GM23338 (cell line): ENCODE data around the gene TCERG1L.

ENCODE experiments used
- CREB1 ChIP-seq: fragments of 250-450 bp; sonication (Bioruptor Pico); IDR thresholded peaks from 2 replicates; pipeline ENCODE4 v1.5.0; 2020; ENCODE audit warnings: low read depth, mild to moderate bottlenecking, moderate library complexity
- CTCF ChIP-seq, 2 experiments: fragments of 200-600 bp in 1 of 2; sonication (generic) in 1 of 2; conservative IDR thresholded peaks; 2 replicates each; pipeline versions ENCODE4 v1.5.1 to v1.6.1; 2016 to 2017; ENCODE audit warnings: antibody characterized with exemption in 2 of 2, low read depth in 2 of 2, mild to moderate bottlenecking in 2 of 2, moderate library complexity in 1 of 2
- EZH2 ChIP-seq: fragments of 200-600 bp; sonication (generic); IDR thresholded peaks from one replicate; pipeline ENCODE4 v1.8.0; 2017; ENCODE audit warnings: antibody characterized with exemption, mild to moderate bottlenecking, low read depth; ENCODE audit not compliant: unreplicated experiment
- EZH2phosphoT487 ChIP-seq: fragments of 200-600 bp; sonication (generic); IDR thresholded peaks from one replicate; pipeline ENCODE4 v1.8.1; 2018; ENCODE audit warnings: antibody characterized with exemption; ENCODE audit not compliant: unreplicated experiment
- JUNB ChIP-seq: IDR thresholded peaks from one replicate; pipeline ENCODE4 v1.6.1; 2016; ENCODE audit warnings: antibody characterized with exemption; ENCODE audit not compliant: unreplicated experiment
- NANOG ChIP-seq: IDR thresholded peaks from 2 replicates; pipeline ENCODE4 v1.6.1; 2016; ENCODE audit warnings: antibody characterized with exemption, borderline replicate concordance
- POLR2AphosphoS5 ChIP-seq: IDR thresholded peaks from 2 replicates; pipeline ENCODE4 v1.6.1; 2016; ENCODE audit warnings: antibody characterized with exemption, low read depth
- ZNF114 ChIP-seq: fragments of 250-450 bp; sonication (Bioruptor Pico); IDR thresholded peaks from 2 replicates; pipeline ENCODE4 v1.5.0; 2020; ENCODE audit warnings: mild to moderate bottlenecking, moderate library complexity
- TF ChIP-seq, protein P1 (sequence below): fragments of 250-450 bp; sonication (Bioruptor Pico); IDR thresholded peaks from 2 replicates; pipeline ENCODE4 v1.5.0; 2020; ENCODE audit warnings: mild to moderate bottlenecking, moderate library complexity
- TF ChIP-seq, protein P2 (sequence below): IDR thresholded peaks from one replicate; pipeline ENCODE4 v1.6.1; 2018; ENCODE audit warnings: antibody characterized with exemption; ENCODE audit not compliant: unreplicated experiment

DNA sequence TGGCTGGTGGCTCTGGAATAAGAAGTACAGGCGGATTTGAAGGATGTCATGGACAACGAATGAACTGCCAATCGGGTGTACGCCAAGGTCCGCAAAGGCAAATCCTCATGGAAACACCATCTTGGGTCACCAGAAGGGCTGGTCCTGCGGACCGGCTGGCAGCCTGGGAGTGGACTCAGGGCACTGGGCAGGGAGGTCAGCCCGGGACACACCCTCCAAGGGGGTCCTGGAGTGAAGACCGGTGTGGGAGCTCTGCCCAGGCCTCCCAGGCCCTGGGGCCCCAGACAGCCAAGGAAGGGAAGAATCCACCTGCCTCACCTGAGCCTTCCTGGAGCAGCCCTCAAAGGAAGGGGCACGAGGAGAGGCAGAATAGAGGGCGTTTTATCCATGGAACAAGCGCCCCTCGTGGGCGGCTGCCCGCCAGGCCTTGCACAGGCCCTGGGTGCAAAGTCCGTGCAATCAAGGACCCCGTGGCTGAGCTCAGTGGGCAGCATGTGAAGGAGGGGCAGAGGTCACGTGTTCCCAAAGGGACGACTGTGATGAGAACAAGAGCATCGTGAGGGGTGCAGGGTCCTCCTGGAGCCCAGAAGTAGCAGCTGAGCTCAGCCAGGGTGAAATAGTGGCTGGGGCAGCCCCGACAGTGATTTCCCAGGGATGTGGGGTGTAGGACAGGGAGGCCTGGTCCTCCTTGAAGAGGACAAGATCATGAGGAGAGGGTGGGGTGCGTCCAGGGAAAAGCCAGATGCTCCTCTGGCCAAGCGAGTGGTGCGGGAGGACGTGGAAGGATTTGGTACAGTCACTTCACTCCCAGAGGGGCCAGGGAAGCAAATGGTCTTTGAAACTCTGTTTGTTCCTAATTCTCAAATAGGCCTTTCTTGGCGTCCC lies 105.2 kb downstream of the TCERG1L start:
- no peak for TF ChIP-seq CTCF (conservative IDR thresholded peaks at IDR 0.05; ENCODE audit: low read depth in 2 of 2)
- TF ChIP-seq CREB1 (CRISPR knock-in tag): no peak
- no peak for TF ChIP-seq POLR2AphosphoS5
- no peak for TF ChIP-seq EZH2phosphoT487
- TF ChIP-seq NANOG: no peak
- TF ChIP-seq EZH2: no peak
- TF ChIP-seq, protein P1, sequence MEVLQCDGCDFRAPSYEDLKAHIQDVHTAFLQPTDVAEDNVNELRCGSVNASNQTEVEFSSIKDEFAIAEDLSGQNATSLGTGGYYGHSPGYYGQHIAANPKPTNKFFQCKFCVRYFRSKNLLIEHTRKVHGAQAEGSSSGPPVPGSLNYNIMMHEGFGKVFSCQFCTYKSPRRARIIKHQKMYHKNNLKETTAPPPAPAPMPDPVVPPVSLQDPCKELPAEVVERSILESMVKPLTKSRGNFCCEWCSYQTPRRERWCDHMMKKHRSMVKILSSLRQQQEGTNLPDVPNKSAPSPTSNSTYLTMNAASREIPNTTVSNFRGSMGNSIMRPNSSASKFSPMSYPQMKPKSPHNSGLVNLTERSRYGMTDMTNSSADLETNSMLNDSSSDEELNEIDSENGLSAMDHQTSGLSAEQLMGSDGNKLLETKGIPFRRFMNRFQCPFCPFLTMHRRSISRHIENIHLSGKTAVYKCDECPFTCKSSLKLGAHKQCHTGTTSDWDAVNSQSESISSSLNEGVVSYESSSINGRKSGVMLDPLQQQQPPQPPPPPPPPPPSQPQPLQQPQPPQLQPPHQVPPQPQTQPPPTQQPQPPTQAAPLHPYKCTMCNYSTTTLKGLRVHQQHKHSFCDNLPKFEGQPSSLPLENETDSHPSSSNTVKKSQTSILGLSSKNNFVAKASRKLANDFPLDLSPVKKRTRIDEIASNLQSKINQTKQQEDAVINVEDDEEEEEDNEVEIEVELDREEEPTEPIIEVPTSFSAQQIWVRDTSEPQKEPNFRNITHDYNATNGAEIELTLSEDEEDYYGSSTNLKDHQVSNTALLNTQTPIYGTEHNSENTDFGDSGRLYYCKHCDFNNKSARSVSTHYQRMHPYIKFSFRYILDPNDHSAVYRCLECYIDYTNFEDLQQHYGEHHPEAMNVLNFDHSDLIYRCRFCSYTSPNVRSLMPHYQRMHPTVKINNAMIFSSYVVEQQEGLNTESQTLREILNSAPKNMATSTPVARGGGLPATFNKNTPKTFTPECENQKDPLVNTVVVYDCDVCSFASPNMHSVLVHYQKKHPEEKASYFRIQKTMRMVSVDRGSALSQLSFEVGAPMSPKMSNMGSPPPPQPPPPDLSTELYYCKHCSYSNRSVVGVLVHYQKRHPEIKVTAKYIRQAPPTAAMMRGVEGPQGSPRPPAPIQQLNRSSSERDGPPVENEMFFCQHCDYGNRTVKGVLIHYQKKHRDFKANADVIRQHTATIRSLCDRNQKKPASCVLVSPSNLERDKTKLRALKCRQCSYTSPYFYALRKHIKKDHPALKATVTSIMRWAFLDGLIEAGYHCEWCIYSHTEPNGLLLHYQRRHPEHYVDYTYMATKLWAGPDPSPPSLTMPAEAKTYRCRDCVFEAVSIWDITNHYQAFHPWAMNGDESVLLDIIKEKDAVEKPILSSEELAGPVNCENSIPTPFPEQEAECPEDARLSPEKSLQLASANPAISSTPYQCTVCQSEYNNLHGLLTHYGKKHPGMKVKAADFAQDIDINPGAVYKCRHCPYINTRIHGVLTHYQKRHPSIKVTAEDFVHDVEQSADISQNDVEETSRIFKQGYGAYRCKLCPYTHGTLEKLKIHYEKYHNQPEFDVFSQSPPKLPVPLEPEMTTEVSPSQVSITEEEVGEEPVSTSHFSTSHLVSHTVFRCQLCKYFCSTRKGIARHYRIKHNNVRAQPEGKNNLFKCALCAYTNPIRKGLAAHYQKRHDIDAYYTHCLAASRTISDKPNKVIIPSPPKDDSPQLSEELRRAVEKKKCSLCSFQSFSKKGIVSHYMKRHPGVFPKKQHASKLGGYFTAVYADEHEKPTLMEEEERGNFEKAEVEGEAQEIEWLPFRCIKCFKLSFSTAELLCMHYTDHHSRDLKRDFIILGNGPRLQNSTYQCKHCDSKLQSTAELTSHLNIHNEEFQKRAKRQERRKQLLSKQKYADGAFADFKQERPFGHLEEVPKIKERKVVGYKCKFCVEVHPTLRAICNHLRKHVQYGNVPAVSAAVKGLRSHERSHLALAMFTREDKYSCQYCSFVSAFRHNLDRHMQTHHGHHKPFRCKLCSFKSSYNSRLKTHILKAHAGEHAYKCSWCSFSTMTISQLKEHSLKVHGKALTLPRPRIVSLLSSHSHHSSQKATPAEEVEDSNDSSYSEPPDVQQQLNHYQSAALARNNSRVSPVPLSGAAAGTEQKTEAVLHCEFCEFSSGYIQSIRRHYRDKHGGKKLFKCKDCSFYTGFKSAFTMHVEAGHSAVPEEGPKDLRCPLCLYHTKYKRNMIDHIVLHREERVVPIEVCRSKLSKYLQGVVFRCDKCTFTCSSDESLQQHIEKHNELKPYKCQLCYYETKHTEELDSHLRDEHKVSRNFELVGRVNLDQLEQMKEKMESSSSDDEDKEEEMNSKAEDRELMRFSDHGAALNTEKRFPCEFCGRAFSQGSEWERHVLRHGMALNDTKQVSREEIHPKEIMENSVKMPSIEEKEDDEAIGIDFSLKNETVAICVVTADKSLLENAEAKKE (CRISPR knock-in tag): no peak
- TF ChIP-seq JUNB: no peak
- TF ChIP-seq, protein P2, sequence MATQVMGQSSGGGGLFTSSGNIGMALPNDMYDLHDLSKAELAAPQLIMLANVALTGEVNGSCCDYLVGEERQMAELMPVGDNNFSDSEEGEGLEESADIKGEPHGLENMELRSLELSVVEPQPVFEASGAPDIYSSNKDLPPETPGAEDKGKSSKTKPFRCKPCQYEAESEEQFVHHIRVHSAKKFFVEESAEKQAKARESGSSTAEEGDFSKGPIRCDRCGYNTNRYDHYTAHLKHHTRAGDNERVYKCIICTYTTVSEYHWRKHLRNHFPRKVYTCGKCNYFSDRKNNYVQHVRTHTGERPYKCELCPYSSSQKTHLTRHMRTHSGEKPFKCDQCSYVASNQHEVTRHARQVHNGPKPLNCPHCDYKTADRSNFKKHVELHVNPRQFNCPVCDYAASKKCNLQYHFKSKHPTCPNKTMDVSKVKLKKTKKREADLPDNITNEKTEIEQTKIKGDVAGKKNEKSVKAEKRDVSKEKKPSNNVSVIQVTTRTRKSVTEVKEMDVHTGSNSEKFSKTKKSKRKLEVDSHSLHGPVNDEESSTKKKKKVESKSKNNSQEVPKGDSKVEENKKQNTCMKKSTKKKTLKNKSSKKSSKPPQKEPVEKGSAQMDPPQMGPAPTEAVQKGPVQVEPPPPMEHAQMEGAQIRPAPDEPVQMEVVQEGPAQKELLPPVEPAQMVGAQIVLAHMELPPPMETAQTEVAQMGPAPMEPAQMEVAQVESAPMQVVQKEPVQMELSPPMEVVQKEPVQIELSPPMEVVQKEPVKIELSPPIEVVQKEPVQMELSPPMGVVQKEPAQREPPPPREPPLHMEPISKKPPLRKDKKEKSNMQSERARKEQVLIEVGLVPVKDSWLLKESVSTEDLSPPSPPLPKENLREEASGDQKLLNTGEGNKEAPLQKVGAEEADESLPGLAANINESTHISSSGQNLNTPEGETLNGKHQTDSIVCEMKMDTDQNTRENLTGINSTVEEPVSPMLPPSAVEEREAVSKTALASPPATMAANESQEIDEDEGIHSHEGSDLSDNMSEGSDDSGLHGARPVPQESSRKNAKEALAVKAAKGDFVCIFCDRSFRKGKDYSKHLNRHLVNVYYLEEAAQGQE: no peak
- no peak for TF ChIP-seq ZNF114
